Stimulated activated CD8-positive, alpha-beta memory T cell treated with anti-CD3 and anti-CD28 coated beads, Interleukin-12 subunit alpha, Interleukin-12 subunit beta, amount 100 ng/mL, for 24 hours (primary cell): ENCODE measurements around the gene DEF6.

ENCODE experiments used
- DNase-seq: peaks from one replicate; pipeline ENCODE4 v3.0.0-alpha.2; 2020; ENCODE audit errors: extremely low read depth

The DEF6 gene

DNA sequence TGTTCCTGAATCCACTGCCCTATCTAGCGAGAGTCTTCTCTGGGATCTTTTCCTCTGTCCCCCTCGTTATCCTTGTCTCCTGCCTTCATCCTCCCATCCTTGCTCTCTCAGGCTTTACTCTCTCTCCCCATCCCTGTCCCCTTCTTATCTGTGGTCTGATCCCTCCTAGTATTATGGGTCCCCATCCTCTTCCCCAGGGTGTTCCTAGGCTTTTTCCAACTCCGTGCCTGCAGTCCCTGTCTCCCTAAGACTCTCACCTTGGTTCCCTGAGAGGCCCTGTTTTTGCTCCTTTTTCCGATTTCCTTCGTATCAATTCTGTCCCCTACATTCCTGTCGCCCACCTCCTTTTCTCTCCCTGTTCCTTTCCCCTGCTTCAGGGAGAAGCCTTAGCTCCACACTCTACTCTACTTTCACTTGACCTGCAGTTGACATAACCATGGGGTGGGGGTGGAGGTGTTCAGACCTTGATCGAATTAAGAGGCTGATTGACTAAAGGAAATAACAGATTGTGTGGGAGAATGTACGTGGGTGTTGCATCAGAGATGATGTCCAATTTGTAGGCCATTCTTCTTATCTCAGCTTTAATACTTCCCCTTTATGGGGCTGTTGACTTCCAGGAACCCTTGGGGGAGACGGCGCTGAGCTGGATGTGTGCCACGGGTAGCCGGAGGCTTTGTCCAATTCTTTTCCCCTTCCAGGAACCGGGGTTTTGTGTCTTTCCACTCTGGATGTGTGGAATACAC is 45.6 kb downstream of the DEF6 start:
- DNase-seq = no peak

DNA sequence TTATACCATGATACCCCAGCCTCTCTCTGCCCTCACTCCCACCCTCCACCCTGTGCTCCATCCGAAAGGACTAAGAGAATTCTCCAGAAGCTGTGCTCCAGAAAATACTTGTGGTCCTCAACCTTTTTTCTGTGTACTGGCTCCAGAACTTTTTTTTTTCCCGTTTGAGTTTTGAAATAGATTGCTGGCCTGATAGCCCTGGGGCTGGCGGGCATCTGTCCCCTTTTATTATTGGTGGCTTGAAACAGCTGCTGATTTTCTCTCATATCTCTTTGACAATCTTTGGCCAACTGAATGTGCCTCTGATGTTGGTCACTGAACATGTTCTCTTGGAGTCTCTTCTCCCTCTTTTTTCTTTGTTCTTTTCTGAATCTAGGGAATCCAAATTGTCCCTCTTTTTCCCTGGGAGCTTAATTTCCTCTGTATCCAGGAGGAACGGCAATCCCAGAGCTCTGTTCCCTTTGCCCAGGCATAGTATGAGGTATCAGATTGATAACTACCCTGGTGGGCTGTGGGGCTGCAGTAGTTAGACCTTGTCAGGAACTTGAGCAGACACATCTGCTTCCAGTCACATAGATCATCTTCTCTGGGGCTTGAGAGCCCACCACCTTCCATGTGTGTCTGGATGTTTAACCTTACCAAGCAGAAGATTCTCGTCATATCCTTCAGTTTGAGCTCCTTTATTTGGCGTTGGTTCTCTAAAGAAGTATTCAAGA is 46.4 kb downstream of the DEF6 start:
- DNase-seq = no peak

DNA sequence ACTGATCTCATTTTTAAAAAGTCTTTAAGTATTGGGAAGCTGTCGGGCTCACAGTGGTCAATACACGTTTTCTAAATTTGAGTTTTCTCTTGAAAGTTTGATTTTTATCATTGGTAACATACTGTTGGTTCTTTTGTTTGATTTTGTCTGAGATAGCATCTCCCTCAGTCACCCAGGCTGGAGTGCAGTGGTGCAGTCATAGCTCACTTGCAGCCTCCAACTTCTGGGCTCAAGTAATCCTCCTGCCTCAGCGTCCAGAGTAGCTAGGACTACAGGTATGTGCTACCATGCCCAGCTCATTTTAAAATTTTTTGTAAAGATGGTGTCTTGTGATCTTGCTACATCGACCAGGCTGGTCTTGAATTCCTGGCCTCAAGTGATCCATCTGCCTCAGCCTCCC is 53.8 kb downstream of the DEF6 start:
- no peak for DNase-seq

DNA sequence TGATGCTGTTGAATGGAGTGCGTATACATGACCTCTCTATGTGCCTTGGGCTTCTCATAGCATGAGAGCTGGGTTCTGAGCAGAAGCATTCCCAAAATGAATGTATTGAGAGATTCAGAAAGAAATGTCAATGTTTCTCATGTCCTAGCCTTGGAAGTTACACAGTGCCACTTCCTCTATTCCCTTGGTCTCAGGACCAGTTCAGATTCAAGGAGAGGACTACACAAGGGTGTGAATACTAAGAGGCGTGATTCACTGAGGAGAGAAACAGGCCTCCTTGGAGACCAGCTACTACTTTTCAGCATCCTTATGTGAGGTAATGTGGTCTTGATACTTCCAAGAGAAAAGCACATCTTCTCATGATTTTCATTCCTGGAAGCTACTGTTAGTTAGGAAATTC is 55.1 kb downstream of the DEF6 start:
- DNase-seq = no peak

DNA sequence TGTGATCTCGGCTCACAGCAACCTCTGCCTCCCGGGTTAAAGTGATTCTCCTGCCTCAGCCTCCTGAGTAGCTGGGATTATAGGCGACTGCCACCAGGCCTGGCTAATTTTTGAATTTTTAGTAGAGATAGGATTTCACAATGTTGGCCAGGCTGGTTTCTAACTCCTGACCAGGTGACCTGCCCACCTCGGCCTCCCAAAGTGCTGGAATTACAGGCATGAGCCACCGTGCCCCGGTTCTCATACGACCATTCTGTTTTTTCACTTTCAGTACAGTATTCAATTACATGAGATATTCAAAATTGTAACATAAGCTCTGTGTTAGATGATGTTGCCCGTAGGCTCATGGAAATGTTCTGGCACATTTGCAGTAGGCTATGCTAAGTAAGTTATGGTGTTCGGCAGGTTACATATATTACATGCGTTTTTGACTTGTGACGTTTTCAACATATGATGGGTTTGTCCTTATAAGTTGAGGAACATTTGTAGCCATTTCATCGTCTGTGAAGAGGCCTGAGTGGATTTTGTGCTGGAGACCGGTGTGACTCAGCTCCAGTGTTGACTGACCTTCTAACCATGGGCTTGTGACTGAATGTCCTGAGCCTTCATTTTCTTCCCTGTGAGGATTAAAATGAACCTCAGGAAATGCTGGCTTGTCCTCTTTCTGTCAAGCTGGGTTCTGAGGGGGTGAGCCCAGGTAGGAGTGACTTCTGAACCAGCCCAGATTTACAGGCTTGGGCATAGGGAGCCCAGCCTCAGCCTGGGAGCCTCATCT is 56.9 kb downstream of the DEF6 start:
- DNase-seq = no peak

DNA sequence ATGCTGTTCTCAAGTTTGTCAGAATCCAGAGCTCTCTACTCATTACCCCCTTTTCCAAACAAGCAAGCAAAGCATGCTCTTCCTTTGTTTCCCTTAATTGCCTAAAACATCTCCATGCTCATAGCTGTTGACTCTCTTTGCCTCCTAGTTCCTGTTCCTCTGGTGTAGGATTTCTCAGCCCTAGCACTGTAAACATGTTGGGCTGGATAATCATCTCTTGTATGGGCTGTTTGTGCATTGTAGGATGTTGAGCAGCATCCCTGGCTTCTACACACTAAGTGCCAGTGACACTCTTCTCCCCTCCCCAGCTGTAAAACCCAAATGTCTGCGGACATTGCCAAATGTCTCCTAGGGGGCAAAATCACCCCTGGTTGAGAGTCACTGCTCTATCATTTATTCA is 58.8 kb downstream of the DEF6 start:
- DNase-seq = no peak

DNA sequence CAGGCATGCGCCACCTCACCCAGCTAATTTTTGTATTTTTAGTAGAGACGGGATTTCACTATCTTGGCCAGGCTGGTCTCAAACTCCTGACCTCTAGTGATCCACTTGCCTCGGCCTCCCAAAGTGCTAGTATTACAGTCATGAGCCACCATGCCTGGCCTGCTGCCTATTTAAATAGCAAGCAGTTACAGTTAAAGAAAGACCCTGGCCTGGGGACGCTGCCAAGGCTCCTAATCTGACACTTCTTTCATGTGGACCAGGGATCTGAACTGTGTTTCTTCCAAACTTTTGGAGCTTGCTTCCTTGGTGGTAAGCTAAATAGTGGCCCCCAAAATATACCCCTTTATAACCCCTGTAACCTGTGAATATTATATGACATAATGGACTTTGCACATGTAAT is 60.1 kb downstream of the DEF6 start:
- no peak for DNase-seq

DNA sequence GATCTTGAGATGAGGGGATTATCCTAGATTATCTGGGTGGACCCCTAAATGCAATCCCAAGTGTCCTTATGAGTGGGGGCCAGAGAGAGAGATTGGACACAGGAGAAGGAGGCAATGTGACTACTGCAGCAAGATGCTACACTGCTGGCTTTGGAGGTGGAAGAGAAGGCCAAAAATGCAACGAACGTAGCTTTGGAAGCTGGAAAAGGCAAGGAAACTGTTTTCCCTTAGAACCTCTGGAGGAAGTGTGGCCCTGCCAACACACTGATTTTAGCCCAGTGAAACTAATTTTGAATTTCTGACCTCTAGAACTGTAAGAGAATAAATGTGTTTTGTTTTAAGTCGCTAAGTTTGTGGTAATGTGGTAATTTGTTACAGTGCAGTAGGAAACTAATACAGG is 60.5 kb downstream of the DEF6 start:
- no peak for DNase-seq

DNA sequence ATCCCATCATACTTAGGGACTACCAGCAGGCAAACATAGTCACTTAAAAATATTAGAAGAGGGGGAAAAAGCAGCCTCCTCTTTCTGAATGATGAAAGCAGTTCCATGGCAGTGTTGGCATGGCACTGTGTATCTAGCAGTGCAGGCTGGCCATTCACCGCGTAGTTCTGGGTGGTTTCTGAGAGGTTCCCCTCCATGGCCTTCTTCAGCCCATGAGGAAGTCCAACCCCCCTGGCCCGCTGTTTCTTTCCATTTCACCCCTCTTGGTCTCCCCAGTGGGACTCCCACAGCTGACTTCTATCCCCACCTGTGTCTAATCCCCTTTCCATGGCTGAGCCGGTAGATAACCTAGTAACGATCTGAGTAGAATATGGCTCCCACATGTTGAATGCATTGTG is 61.7 kb downstream of the DEF6 start:
- no peak for DNase-seq

DNA sequence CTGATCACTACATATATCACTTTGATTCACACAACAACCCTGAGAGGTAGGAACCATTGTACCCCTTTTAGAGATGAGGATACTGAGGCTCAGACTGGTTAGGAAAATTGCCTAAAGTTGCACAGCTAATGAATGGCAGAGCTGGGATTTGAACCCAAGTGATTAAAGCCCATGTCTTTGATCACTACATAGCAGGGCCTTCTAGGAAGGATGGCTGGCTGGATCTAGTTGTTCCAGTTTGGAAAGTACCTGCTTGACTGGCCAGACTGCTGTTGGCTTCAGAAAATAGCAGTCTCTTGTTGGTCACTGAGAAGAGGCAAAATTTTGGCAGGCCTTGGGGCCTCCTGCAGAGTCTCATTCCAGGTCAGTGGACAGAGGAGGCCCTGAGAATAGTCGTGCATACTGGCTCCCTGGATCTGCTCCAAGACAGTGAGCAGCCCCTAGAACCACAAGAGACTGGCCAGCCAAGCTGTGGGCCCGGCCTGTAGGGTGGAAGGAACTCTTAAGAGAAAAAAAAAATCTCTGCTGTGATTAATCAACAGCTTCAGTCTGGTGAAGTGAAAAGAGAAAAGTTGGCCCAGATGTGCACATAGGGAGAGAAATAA is 62.2 kb downstream of the DEF6 start:
- no peak for DNase-seq

DNA sequence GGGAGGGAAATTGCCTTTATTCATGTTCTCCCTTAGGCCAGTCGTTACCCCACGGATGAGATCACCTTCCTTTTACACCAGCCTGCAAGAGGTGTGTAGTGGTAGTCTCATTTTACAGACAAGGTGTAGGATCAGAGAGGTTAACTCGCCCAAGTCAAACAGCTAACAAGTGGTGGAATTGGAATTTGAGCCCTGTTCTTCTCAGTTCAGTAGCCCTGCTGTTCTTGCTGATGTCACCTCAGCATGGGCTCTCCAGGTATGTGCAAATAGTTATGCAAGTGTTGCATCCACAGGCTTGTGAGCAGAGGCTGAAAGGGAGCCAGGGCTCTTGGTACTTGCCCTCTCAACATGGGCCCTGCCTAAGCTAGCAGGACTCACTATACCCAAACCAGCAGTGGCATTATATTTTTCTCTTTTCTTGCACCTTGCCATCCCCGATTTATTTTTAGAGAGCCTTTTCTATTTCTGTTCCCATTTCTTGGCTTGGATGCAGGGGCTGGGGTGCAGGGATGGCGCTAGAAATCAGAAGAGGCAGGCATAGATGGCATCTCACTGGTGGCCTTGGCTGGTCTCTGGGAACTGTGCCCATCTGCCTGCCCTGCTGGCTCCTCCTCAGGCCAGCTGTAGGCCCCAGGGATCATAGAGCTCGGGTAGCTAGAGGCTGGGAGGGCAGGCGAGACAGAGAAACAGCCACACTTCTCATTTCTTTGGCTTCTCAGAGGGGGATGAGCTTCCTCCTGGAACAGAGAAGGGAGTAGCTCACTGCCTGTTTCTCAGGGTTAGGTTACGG is 62.9 kb downstream of the DEF6 start:
- DNase-seq = no peak

DNA sequence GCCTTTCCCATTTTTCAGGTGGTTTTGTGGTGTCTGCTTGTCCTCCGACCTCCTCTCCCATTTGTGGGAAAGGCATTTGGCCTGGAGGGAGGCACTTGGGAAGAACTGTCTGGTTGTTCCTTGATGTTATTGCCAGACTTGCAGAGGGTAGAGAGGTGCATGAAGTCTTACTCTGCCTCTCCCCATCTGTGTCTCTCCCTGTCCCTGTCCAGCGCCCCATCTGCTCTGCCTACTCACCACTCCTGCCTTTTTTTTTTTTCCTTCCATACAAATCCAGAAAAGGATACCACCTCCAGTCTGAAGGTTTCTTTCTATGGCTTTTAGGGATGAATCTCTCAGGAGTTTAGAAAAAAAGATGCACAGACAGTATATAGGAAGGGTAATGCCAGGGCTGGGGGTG is 64.6 kb downstream of the DEF6 start:
- DNase-seq = no peak

DNA sequence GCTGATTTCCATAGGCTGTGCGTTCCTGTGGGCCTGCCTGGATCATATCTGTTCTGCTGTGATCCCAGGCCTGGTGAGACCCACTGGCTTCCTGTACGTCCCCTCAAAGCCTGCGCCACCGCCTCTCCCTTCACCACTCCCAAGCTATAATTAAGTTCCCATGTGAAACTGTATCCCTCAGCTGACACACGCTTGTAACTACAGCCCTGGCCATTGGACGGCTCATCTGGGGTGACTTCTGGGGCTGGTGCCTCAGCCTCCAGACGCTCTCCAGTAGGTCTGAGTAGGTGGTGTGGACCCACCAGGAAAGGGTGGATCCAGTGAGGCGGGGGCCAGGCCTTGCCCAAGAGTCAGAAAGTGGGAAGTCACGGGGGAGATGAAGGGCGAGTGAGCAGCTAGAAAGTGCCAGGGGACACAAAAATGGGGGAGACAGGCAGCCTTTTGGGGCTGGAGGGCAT is 65.7 kb downstream of the DEF6 start:
- no peak for DNase-seq

DNA sequence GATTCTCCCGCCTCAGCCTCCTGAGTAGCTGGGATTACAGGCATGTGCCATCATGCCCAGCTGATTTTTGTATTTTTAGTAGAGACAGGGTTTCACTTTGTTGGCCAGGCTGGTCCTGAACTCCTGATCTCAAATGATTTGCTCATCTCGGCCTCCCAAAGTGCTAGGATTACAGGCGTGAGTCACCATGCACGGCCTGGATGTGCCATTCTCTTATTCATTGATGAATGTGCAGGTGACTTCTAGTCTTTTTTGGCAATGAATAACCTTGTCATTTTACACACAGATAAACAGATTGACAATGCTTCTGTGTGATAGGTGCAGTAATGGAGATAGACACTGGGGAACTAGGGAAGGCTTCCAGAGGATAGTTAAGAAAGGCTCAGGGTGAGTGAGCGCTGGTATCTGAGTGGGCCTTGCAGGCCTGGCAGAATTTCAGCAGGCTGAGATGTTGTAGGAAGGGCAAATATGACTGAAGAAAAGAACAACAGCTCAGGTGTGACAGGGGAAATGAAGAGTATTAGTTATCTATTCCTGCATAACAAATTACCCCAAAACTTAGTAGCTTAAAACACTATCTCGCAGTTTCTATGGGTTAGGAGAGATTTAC is 68.1 kb downstream of the DEF6 start:
- DNase-seq = no peak

DNA sequence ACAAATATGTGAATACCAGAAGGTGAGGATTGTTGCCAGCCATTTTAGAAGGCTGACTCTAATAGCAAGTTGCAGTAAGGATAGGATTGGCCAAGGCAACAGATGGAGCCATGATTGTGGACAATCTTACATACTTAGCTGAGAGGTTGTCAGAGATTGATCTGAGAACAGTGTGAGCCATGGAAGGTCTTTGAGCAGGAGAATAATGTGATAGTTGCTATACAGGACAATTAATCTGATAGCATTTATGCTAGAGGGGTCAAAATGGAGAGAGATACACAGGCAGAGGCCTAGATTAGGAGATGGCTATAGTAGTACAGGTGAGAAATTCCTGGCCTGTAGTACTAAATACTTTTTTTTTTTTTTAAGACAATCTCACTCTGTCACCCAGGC is 68.6 kb downstream of the DEF6 start:
- DNase-seq = no peak

DNA sequence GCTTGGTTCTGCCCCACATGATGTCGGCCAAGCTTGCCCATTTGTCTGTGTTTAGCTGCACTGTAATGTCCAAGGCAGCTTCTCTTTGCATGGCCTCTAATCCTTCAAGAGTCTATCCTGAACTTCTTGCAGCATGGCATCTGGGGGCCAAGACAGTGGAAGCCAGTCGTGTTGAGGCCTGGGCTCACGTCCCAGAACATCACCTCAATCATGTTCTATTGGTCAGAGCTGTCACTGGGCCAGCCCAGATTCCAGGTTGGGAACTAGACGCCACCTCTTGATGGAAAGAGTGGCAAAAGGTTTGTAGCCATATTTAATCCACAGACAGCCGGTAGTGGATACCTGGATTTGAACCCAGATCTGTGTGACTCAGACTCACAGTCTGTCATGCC is 70.0 kb downstream of the DEF6 start:
- DNase-seq = no peak

DNA sequence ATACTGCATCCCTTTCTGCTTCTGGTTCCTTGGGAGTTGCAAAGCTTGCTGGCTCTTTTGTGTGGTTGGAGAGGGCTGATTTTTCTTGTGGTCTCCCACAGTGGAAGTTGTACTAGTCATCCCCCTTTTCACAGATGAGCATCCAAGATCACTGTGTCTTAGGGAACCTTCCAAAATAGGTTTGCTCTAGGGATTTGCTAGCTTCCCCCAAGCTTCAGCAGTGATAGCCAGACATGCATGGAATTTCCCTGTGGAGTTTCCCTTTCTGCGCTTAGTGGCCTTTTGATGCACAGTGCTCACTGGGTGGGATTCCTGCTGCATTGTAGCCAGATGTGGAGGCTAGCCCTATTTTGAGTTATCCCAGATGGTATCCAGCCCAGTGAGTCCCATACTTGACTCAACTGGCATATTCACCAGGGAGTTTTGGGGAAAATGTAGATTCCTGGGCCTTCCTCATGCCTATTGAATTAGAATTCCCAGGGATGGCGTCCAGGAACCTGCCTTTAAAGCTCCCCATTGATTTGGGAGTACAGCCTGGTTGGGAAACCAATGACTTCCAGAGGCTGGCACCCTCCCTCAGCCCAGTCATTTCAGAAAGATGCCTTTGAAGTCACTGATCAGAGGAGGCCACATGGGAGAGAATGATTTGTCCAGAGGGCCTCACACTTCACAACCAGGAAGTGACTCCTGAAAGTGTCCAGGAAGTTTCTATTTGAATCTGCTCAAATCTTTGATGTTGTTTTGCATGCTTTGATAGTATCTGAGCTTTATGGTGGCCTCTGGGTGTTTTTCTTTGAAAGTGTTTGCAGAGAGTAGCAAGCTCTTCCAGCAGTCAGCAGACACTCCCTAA is 70.6 kb downstream of the DEF6 start:
- DNase-seq = no peak

DNA sequence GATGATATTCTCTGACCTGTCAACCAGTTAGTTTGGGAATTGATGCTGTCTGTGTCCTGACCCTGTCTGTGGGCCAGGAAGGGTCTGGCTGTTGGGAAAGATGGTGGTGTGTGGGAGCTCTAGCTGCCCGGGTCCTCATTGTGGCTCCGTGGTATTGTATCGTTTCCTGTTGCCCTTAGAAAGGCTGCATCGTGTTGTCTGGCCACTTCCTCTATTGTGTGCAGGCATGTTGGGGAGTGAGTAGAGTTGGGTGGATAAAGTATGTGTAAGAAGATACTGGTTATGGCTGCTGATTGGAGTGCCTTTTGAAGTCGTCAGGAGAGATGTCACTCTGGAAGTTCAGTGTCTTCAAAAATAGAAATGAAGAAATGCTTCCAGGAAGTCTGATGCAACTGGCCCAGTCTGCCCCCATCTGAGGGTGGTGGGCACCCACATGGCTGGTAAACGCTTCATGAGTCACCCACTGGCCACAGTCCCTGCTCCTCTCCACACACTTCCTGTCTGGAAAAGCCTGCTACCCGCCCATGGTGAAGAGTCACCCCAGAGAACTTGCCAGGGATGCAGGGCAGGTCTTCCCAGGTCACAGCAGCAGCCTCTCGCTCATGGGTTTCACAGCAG is 72.6 kb downstream of the DEF6 start:
- DNase-seq = no peak

DNA sequence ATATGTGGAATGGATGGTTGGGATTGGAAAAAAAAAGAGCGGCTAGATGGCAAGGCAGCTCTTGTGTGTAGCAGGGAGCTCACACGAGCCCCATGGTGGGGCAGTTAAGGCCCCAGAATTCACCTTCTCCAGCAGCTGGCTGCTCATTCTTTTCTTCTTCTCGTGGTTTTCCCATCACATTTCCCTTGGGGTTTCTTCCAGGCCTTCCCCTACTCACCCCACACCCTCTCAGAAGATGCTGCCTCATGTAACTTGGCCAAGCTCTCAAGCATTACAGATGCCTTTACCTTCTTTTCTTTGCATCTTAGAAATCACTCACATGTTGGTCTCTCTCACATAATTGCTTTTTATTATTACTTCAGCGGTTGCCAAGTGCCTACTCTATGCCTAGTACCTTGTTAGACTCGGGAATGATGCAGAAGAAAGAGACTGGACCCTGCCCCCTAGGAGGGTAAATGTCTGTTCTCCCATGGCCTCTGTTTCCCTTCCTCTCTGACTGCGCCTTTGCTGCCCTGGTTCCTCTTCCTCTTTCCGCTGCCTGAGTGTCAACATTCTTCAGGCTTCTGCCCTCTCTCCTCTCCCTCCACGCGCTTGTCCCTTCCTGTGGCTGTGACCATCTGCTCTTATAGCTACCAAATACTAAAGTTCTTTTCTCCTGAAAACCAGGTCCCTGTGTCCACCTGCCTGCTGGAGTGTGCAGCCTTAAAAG is 73.3 kb downstream of the DEF6 start:
- DNase-seq = no peak
